IPS-11a (cell line): ENCODE results near the gene FAM216A.

Source experiments
- H3K4me3 ChIP-seq: one replicate; pipeline ENCODE4 v1.5.1; 2013; ENCODE audit warnings: low read depth, low read length, control low read depth

Gene FAM216A

GRCh38 chr12:110537605-110538409 is 69.2 kb downstream of the FAM216A start:
- H3K4me3 ChIP-seq, result no peak overlapping the region

- no peak overlapping the region for H3K4me3 ChIP-seq
Observed at GRCh38 chr12:110538869-110539622, 70.4 kb downstream of the FAM216A start.
